Activated CD8-positive, alpha-beta T cell treated with anti-CD3 and anti-CD28 coated beads for 36 hours (primary cell): ENCODE data around the gene CLTRN. TPM values are rescaled to one million over a fixed set of nuclear protein-coding genes. Genes with fewer than 3 reads are reported as not detected.

Experiments
- ATAC-seq: fragments of 200-7000 bp; cut with Tn5 transposase; one replicate; pipeline ENCODE4 v1.10.0; 2021; ENCODE audit warnings: mild to moderate bottlenecking, moderate library complexity
- CTCF ChIA-PET: fragments of 350-600 bp; sonication (Branson Sonifier 250); formaldehyde crosslinking; loops from one replicate; lab custom pipeline; 2021; ENCODE audit warnings: antibody characterized with exemption; lab: Charles Lee
- POLR2A ChIA-PET: fragments of 350-600 bp; sonication (Branson Sonifier 250); formaldehyde crosslinking; loops from one replicate; lab custom pipeline; 2021; ENCODE audit warnings: antibody characterized with exemption; lab: Charles Lee
- DNase-seq: peaks from one replicate; pipeline ENCODE4 v3.0.0-alpha.2; 2020
- H3K27ac Mint-ChIP-seq: one replicate; pipeline ENCODE4 v1.8.0; 2021; ENCODE audit warnings: mild to moderate bottlenecking, mixed read lengths
- H3K27me3 Mint-ChIP-seq: one replicate; pipeline ENCODE4 v1.8.0; 2021; ENCODE audit warnings: mixed read lengths
- H3K36me3 Mint-ChIP-seq: one replicate; pipeline ENCODE4 v1.8.0; 2021; ENCODE audit warnings: low read depth, mixed read lengths
- H3K4me1 Mint-ChIP-seq: one replicate; pipeline ENCODE4 v1.8.0; 2021; ENCODE audit warnings: low read depth, mixed read lengths
- H3K4me3 Mint-ChIP-seq: one replicate; pipeline ENCODE4 v1.8.0; 2021; ENCODE audit warnings: mild to moderate bottlenecking, moderate library complexity, mixed read lengths
- H3K9me3 Mint-ChIP-seq: one replicate; pipeline ENCODE4 v1.8.0; 2021; ENCODE audit warnings: mixed read lengths
- CTCF ChIP-seq: fragments of 200-600 bp; IDR thresholded peaks from one replicate; pipeline ENCODE4 v1.8.0; 2022; ENCODE audit warnings: antibody characterized with exemption, mild to moderate bottlenecking
- intact Hi-C: fragments of 100-400 bp; cut with micrococcal nuclease; formaldehyde crosslinking; loops from one replicate; pipeline ENCODE4 v1.10.0; 2022
- total RNA-seq, 2 experiments: library from RNA; stranded (reverse); gene quantifications; one replicate each; pipeline ENCODE4 v1.2.3, GENCODE V29; 2021

Gene CLTRN
- total RNA-seq, 2 experiments from 2014 or later = 0.38 to 0.58 TPM

GRCh38 chrX:15631637-15632036 lies 33.0 kb downstream of the CLTRN start:
- TF ChIP-seq CTCF = no peak
- H3K36me3 Mint-ChIP-seq = no peaks in the 10 kb centered on the region
- H3K4me3 Mint-ChIP-seq = no peak overlapping the region
- H3K27ac Mint-ChIP-seq = no peak overlapping the region
- no peak for DNase-seq
- ATAC-seq = no peak
- POLR2A ChIA-PET = no interaction called here
- H3K4me1 Mint-ChIP-seq = no peaks in the 10 kb centered on the region
- intact Hi-C loops = no loop called here
- H3K27me3 Mint-ChIP-seq = peaks cover 3% of the 10 kb centered on the region
- no peaks in the 10 kb centered on the region for H3K9me3 Mint-ChIP-seq
- CTCF ChIA-PET = no interaction called here

- Mint-ChIP-seq H3K27ac (no peak overlapping the region), H3K36me3 (no peaks in the 10 kb centered on the region), H3K27me3 (peaks cover 1% of the 10 kb centered on the region), H3K4me3 (no peak overlapping the region), H3K4me1 (no peaks in the 10 kb centered on the region), H3K9me3 (no peaks in the 10 kb centered on the region)
- no peak for TF ChIP-seq CTCF
- intact Hi-C loops = no loop called here
- POLR2A ChIA-PET = no interaction called here
- ATAC-seq (no peak), DNase-seq (no peak)
- CTCF ChIA-PET = no interaction called here
These were observed 41.6 kb downstream of the CLTRN start for GRCh38 chrX:15623054-15623453.

- no peak for ATAC-seq
These were observed 45.4 kb downstream of the CLTRN start for GRCh38 chrX:15619053-15619755.

GRCh38 chrX:15617111-15617510 lies 47.5 kb downstream of the CLTRN start:
- ATAC-seq = no peak
- Mint-ChIP-seq H3K27ac (no peak overlapping the region), H3K4me1 (no peaks in the 10 kb centered on the region), H3K9me3 (no peaks in the 10 kb centered on the region), H3K27me3 (peaks cover 2% of the 10 kb centered on the region), H3K4me3 (no peak overlapping the region), H3K36me3 (no peaks in the 10 kb centered on the region)
- intact Hi-C loops = no loop called here
- POLR2A ChIA-PET = no interaction called here
- CTCF ChIA-PET = no interaction called here
- no peak for DNase-seq
- TF ChIP-seq CTCF = no peak

More at GRCh38 chrX:15619053-15619755, 45.4 kb downstream of the CLTRN start:
- no peak for TF ChIP-seq CTCF
- intact Hi-C loops = no loop called here
- Mint-ChIP-seq H3K36me3 (no peaks in the 10 kb centered on the region), H3K9me3 (no peaks in the 10 kb centered on the region), H3K27ac (no peak overlapping the region), H3K4me3 (no peak overlapping the region), H3K27me3 (peaks cover 3% of the 10 kb centered on the region), H3K4me1 (no peaks in the 10 kb centered on the region)
- DNase-seq = no peak
- ChIA-PET POLR2A (no interaction called here), CTCF (no interaction called here)

GRCh38 chrX:15616531-15616930 lies 48.1 kb downstream of the CLTRN start:
- H3K4me3 Mint-ChIP-seq = no peak overlapping the region
- H3K27me3 Mint-ChIP-seq = peaks cover 2% of the 10 kb centered on the region
- POLR2A ChIA-PET = no interaction called here
- ATAC-seq (no peak), DNase-seq (no peak)
- CTCF ChIA-PET = no interaction called here
- no peak overlapping the region for H3K27ac Mint-ChIP-seq
- no peaks in the 10 kb centered on the region for H3K36me3 Mint-ChIP-seq
- intact Hi-C loops = no loop called here
- H3K4me1 Mint-ChIP-seq = no peaks in the 10 kb centered on the region
- TF ChIP-seq CTCF = no peak
- no peaks in the 10 kb centered on the region for H3K9me3 Mint-ChIP-seq
